DMS153 treated with DMSO at 0.1 percent for 48 hours (cell line): ENCODE results near the gene ABLIM2.
"Not testable (repeated sequence)": the region's sequence is repeated elsewhere in the genome, so short reads cannot be mapped to it uniquely, and the experiment has no call there.

ENCODE experiments used
- DNase-seq: peaks from one replicate; lab custom pipeline; 2025; ENCODE audit not compliant: unreplicated experiment; lab: John Stamatoyannopoulos, UW

ABLIM2 gene

DNA sequence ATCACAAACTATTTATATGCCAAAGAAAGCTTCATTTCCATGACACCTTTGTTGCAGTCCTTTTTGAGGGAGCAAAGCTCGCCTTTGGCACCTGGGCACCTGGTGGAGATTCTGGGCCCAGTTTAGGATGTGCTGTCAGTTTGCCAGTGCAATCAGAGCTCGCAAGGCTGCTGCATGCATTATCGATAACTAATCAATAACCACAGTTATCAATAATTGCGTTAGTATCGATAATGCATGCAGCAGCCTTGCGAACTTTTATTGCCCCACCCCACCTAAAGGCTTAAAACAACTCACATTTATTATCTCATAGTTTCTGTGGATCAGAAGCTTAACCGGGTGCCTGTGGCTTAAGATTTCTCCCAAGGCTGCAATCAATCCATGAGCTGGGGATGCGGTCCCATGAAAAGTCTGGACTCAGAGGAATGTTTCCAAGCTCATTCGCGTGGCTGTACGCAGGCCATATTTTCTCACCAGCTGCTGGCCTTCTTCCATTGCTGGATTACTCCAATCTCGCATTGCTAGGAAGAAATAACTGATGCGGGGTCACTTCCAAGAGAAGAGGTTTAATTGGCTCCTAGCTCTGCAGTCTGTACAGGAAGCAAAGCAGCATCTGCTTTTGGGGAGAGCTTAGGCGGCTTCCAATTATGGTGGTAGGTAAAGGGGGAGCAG is 212.8 kb downstream of the ABLIM2 start:
- no peak for DNase-seq

DNA sequence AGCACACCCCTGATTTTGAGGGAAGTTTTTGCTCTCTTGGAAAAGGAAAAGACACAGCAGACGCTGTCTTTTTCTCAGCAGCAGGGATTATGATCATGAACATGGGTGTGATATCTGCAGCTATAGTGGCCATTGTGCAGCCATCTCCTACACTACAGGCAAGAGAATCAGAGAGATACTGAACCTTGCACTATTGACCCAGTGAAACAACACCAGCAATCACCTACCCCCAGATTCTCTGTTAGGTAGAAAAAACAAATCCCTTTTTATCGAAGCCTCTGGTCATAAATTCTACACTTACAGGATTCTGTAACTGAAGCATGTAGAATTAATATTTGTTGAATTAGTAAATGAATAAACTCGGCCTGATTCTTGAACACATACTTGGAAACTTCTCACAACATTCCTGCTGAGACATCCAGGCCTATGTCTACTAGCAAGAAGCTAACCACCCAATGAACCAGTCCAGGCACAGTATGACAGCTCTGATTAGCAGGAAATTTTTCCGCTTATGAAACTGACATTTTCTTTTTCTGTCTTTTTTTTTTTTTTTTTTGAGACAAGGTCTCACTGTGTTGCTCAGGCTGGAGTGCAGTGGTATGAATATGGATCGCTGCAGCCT is 213.9 kb downstream of the ABLIM2 start:
- DNase-seq = no peak

- not testable (repeated sequence) for DNase-seq
Observed at GRCh38 chr4:7943688-7944087, 214.9 kb downstream of the ABLIM2 start.

- no peak for DNase-seq
Observed at GRCh38 chr4:7943211-7943610, 215.4 kb downstream of the ABLIM2 start.

- no peak for DNase-seq
Observed at GRCh38 chr4:7941965-7942496, 216.6 kb downstream of the ABLIM2 start.

DNA sequence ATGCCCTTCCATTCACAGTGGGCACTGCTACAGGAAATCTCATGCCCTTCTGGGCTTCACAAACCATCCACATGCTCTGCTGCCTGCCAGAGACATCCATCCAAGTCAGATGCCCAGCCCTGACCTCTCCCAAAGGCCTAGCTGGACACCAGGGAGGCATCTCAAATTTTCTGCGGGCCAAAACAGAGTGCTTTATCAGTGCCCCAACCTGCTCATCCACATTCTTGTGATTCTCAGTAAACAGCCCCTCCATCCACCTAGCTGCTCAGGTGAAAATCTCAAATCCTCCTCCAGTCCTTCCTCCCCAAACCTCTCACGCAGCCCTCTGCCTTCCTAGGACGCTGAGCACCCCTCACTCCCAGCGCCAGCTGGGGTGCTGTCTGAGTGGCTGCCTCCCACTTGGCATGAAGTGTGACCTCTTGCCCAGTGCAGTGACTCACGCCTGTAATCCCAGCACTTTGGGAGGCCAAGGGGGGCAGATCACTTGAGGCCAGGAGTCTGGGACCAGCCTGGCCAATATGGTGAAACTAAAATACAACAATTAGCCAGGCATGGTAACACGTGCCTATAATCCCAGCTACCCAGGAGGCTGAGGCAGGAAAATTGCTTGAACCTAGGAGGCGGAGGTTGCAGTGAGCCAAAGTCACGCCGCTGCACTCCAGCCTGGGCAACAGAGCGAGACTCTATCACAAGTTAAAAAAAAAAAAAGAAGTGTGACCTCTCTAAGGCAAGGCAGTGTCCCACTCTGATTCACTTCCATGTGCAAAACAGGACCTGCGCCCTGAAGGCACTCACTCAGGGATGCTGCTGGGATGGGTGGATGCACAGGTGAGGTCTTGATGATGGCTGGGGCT is 217.3 kb downstream of the ABLIM2 start:
- DNase-seq = no peak

GRCh38 chr4:7939377-7940108 is 219.1 kb downstream of the ABLIM2 start, which contains the start of gene AFAP1:
Gene AFAP1 (minus strand): TSS chr4:7939861. CDS start chr4:7872078, 67,783 bp downstream.
- DNase-seq = no peak

DNA sequence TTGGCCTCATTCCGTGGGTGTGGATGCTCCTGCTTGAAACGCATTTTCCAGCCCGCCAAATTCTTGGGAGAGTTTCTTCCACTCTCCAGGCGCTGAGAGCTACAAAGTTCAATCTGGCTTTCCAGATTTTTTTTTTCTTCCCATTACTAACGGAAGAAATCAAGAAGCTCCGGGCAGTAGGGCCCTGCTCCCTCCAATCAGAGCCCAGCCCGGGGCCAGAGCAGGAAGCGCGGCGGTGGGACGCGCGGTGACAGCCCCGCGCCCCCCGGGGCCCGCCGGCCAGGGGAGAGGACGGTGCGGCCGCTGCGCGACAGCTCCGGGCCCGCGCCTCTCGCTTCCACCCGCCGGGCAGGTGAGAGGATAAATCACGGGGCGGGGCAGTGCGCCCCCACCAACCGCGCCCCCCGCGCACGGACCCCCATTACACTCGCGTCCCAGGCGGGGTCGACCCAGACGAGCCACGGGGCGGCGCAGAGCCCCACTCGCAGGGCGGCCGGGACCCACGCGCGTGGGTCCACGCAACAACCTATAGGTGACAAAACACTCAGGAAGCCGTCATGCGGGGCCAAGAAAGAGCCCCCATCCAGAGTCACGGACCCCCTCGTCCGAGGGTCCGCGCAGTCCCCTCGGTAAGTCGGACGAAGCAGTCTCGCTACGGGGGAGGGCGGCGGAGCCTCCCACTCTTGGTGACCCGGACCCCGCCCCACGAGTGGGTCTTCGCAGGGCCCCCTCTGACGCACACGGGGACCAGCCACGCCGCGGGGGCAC is 219.8 kb downstream of the ABLIM2 start:
- DNase-seq = no peak

DNA sequence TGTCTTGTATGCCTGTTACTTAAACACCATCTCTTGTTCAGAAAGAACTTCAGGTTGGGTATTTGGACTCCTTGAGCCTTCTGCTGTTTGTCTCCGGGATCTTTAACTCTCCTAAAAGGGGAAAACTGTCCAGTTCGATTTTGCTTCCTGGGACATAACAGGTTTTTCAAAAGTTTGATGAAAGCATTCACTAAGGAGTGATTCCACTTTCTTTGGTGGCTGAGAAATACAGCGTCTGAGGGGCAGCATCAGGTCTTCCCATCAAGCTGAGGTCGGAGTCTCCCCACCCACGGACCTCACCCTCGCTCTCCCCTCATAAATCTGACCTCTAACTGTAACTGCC is 220.4 kb downstream of the ABLIM2 start:
- DNase-seq = no peak

DNA sequence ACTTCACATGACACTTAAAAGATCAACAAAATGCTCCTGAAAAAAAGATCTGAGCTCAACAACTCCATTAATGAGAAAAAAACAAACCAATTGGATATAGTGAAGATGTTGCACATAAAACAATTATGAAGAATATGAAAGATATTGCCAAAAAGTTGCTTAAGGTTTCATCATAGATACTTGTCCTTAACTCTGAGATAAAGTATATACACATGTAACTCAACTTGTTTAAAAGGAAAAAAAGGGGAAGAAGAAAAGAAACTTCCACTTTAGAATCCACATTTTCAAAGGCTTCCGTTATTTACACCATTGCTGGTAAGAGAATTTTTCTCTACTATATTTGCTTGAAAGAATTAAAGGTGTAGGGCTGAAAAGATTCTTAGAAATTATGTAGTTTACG is 221.6 kb downstream of the ABLIM2 start:
- no peak for DNase-seq

DNA sequence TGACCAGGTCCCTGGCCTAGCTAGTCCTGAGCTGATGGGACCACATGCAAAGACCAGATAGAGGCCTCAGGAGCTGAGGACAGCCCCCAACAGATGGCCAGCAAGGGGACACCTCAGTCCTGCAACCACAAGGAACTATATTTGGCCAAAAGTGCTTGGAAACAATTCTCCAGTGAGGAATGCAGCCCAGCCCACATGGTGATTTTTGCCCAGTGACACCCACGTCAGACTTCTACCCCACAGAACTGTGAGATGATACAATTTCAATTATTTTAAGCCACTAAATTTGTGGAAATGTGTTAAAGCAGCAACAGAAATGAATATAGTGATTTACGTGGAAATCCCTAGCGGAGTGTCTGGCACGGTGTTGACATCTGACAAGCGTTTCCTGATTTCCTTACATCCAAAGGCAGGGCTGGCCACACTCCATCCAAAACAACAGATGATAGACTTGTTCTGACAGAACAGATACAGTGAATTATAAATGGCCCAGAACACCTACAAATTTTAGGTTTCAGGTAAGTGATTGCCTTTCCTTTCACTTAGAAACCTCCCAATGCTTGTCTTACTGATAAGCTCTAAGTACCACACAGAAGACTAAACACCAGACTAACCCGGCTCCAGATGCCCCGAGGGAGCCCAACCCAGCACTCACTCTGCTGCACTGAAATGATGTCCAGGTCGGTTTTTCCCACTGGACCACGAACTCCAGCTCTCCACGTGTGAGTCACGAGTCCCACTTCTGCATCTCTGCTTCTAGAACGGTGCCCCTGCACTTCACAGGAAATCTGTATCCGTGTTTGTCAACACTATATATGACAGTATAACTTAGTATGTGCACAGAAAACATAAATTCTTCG is 224.7 kb downstream of the ABLIM2 start:
- DNase-seq = no peak

DNA sequence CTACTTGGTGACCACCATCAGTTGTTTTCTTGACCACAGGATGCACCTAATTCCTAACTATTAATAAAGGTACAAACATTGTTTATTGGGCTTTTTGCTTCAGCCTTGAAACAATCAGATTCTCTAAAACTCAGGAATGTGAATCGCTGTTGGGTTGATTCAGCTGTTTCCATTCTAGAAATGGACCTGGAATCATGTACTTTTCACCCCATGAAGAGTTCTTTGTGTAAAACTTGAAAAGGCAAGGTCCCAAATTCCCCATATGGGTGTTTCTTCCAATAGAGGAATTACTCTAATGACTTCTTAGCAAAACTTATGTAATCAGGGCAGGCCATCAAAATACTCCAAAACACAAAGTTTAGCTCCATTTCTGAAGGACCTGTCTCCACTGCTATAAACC is 226.3 kb downstream of the ABLIM2 start:
- DNase-seq = no peak

DNA sequence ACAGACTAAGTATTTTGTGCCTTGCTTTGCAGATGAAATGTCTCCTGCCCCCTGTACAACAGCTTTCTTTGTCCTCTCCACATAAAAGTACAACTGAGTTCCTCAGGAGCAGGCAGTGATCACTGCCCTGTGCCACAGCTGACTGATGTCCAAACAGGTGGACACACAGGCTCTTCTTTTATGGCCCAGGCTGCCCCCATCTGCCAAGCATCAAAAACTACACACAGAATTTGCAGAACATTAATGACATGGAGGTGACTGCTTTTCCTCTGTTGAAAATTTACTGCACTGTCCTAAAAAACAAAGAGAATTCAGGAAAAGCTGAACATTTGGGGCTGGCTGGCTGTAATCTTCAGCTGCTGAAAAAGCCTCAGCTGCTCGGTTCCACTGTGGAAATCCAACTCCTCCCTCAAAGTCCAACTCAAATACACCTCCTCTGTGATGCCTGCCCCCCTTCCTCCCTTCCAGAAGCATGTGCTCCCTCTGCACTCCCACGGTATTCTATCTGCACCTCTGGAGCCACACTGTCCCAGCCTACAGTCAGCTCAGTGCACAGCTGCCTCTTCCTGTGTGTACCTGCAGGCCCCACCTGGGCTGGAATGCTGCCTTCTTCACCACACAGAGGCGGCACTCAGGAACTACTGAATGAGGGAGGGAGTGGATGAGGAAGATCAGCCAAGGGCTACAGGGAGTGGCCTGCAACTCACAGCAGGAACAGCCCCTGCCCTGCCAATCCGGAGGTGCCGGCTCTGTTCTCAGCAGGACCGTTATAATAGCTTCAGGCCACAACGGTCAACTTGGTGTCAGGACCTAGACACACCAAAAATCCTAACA is 229.3 kb downstream of the ABLIM2 start:
- no peak for DNase-seq

DNA sequence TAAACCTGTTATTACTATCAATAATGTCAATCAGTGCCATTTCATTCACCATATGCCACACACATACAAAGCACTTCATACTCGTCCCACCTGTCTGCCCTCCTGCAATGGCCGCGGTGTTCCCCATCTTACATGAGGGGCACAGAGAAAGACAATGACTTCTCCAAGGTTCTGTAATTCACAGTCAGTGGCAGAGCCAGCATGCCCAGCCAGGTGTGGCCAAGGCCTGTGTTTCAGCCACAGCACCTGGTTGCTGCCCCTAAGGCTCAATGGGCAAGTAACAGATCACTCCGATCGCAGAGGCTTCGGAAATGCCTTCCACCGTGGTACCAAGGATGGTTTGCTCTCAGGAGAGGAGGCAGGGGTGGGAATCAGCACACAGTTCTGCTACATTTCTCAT is 229.9 kb downstream of the ABLIM2 start:
- DNase-seq = no peak

- no peak for DNase-seq
Observed at GRCh38 chr4:7926822-7927221, 231.8 kb downstream of the ABLIM2 start.

GRCh38 chr4:7924570-7924969 is 234.0 kb downstream of the ABLIM2 start:
- no peak for DNase-seq

- DNase-seq = no peak
Observed at GRCh38 chr4:7924163-7924562, 234.4 kb downstream of the ABLIM2 start.

- DNase-seq = no peak
Observed at GRCh38 chr4:7922466-7922865, 236.1 kb downstream of the ABLIM2 start.

DNA sequence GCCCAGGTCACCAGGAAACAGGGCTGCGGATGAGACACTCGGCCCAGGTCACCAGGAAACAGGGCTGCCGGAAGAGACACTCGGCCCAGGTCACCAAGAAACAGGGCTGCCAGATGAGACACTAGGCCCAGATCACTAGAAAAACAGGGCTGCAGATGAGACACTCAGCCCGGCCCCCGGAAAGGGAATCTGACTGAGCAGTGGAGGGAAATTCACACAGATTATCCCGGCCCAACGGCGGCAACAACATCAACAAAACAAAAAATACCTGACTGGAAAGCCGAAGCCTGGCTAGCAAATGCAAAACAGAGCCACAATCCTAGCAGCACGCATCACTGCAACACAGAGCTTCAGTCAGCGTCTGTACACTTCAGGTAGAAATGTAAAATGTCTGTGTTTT is 239.6 kb downstream of the ABLIM2 start:
- DNase-seq = no peak
